ENCODE data around the gene MLKL.
A peak's percentile ranks its signal among the peaks of the same experiment; 100 is the strongest.

MLKL gene

DNA sequence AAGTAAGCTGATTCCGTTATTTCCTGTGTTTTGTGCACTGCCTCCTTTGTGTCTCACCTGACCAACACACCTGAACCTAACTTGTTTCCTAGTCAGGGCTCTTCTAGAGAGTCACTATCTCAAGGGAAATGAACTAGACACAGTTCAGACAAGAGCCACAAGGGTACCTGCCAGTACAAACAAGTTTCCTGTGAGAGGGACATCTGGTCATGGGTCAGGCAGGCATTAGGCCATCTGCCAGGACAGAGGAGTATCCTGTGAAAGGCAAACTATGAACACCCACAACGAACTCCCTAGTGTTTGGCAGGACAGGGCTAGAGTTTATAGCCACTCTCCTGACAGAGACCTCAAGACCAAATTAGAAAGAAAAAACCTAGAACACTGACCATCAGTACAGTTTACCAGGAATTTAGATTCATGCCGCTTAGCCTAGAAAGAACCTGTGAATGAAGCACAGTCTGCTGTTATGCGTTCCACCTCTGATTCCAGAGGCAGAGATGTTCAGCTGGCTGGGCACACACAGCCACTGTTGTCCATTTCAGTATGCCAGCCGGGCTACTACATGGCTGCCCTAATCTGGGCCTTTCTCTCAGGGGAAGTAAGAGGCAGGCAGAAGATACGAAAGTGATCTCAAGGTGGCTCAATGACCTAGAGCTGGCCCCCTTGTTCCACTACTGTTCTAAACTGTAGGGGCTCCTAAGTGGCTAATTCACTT is 73.0 kb downstream of the MLKL start:
- TF ChIP-seq, protein P1, sequence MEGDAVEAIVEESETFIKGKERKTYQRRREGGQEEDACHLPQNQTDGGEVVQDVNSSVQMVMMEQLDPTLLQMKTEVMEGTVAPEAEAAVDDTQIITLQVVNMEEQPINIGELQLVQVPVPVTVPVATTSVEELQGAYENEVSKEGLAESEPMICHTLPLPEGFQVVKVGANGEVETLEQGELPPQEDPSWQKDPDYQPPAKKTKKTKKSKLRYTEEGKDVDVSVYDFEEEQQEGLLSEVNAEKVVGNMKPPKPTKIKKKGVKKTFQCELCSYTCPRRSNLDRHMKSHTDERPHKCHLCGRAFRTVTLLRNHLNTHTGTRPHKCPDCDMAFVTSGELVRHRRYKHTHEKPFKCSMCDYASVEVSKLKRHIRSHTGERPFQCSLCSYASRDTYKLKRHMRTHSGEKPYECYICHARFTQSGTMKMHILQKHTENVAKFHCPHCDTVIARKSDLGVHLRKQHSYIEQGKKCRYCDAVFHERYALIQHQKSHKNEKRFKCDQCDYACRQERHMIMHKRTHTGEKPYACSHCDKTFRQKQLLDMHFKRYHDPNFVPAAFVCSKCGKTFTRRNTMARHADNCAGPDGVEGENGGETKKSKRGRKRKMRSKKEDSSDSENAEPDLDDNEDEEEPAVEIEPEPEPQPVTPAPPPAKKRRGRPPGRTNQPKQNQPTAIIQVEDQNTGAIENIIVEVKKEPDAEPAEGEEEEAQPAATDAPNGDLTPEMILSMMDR (IDR thresholded peaks at IDR 0.05; ENCODE audit: low read depth, low read length), result no peak
- Histone ChIP-seq H3K4me3 (ENCODE audit: low read depth, low read length) (no peak overlapping the region), H3K36me3 (peaks cover 100% of the 10 kb centered on the region), H3K4me1 (no peaks in the 10 kb centered on the region), H3K27me3 (no peaks in the 10 kb centered on the region), H3K9me3 (no peaks in the 10 kb centered on the region)
- no peak for DNase-seq

DNA sequence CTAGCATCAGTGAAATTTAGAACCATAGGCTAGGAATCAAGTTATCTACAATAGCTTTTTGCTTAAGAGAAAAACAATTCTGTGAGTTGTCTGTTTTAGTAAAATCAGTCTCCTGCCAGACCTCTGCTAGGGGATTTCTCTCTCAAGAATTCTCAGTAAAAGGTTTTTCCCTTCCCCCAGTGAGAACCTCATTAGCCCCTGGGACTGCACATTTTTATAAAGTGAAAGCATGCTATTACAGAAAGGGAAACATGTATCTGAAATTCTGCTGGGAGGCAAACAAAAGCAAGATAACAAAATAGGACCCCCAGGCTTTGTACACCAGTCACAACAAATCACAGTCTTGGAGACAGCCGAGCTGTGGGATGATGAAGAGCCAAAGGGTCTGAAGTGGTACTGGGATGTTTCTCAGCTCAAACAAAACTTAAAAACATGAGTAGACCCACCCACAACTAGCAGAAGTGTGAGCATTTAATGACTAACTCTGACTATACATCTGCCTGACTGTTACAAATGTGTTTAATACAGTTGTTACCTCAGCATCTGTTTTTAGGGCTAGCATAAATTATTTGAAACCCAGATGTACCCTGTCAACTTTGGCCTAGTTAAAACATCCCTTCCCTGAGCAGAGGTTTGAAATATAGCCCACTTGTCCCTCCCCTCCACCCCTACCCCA is 73.8 kb downstream of the MLKL start:
- no peaks in the 10 kb centered on the region for H3K4me1 ChIP-seq
- H3K4me3 ChIP-seq (ENCODE audit: low read depth, low read length), result no peak overlapping the region
- DNase-seq, result no peak
- peaks cover 100% of the 10 kb centered on the region for H3K36me3 ChIP-seq
- H3K9me3 ChIP-seq, result no peaks in the 10 kb centered on the region
- no peaks in the 10 kb centered on the region for H3K27me3 ChIP-seq
- TF ChIP-seq, protein P1 (IDR thresholded peaks at IDR 0.05; ENCODE audit: low read depth, low read length), result no peak

DNA sequence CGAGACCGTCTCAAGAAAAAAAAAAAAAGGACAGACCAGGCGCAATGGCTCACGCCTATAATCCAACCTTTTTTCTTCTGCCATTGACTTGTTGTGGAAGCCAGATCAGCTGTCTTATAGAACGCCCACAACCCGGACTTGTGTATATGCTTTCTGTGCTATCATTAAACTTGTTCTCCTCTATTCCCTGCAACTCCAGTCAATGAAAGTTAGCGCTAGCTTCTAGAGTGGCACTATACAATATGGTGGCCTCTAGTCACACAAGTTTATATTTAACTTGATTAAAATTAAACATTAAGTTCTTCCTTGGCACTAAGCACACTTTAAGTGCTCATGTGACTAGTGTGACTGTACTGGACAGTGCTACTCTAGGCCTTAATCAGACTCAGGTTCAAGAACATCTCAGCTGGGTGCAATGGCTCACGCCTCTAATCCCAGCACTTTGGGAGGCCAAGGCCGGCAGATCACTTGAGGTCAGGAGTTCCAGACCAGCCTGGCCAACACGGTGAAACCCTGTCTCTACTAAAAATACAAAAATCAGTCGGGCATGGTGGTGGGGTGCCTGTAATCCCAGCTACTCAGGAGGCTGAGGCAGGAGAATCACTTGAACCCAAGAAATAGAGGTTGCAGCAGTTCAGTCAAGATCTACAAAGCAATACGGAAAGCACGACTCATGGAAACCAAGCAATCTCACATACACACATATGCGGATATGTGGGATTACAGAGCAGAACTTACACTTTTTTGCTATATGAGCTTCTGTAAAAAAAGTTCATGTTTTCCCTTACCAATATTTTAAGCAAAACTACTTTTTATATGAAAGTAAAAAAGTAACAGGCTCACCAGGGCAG is 74.9 kb downstream of the MLKL start:
- DNase-seq, result no peak

DNA sequence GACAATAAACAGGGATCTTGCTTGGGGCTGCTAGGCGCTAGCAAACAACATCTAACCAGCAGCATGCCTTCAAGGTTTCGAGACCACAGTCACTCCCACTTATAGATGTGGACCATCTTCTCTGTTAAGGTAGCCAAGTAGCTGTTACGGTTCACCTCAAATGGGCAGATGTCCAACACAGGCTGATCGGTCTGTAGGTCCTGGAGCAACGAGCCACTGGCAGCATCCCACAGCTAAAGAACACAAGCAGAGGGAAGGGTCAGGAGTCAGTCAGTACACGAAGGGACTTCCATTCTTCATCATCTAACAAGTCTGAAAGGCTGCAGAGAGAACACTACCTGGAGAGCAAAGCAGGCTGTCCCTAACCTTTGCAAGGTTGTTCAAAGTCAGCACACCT is 76.8 kb downstream of the MLKL start:
- Histone ChIP-seq H3K4me3 (ENCODE audit: low read depth, low read length) (no peak overlapping the region), H3K4me1 (no peaks in the 10 kb centered on the region), H3K27me3 (no peaks in the 10 kb centered on the region), H3K9me3 (no peaks in the 10 kb centered on the region), H3K36me3 (peaks cover 81% of the 10 kb centered on the region)
- no peak for DNase-seq
- TF ChIP-seq, protein P1 (IDR thresholded peaks at IDR 0.05; ENCODE audit: low read depth, low read length), result no peak

More for the DNA sequence above, 74.9 kb downstream of the MLKL start:
- Histone ChIP-seq H3K9me3 (no peaks in the 10 kb centered on the region), H3K27me3 (no peaks in the 10 kb centered on the region), H3K4me1 (no peaks in the 10 kb centered on the region), H3K36me3 (peaks cover 97% of the 10 kb centered on the region), H3K4me3 (ENCODE audit: low read depth, low read length) (no peak overlapping the region)
- TF ChIP-seq, protein P1 (IDR thresholded peaks at IDR 0.05; ENCODE audit: low read depth, low read length), result no peak

DNA sequence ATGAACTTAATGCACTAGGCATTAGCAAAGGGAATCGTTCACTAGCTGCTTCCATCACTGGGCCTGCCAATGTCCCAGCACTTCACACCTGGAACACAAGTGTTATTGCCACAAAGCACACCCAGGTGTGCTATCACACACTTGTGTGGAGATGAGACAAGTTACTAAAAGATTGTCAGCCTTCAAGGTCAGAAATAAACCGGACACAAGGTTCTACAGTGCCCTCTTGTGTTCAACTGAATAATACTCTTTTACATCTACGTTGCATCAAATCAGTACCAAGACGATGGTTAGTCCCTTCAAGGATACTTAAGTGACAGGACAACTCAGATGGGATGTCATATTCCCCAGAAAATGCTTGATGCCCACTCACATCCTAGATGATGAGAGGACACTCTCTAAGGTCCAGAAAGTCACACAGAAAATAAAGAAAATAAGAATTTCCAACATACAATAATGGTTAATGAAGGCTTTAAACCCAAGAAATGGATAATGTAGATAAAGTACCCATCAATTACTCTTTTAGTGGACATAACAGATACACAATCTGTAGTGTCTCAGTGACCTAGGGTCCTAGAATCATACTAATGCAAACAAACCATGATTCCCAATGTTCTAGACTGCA is 77.3 kb downstream of the MLKL start:
- Histone ChIP-seq H3K4me1 (no peaks in the 10 kb centered on the region), H3K4me3 (ENCODE audit: low read depth, low read length) (no peak overlapping the region), H3K36me3 (peaks cover 76% of the 10 kb centered on the region), H3K9me3 (no peaks in the 10 kb centered on the region), H3K27me3 (no peaks in the 10 kb centered on the region)
- DNase-seq, result no peak
- TF ChIP-seq, protein P1 (IDR thresholded peaks at IDR 0.05; ENCODE audit: low read depth, low read length), result peak; percentile 70
